GM19025 (cell line): ENCODE data around the gene AMDHD2.

Experiments
- ATAC-seq: cut with Tn5 transposase; IDR thresholded peaks from one replicate; pipeline ENCODE4 v1.9.1; 2021; ENCODE audit warnings: mild to moderate bottlenecking, low read depth, moderate library complexity; ENCODE audit not compliant: unreplicated experiment

The AMDHD2 gene

GRCh38 chr16:2482708-2483534 is 37.2 kb upstream of the AMDHD2 start:
- ATAC-seq: no peak

- no peak for ATAC-seq
Observed at GRCh38 chr16:2483939-2484897, 36.0 kb upstream of the AMDHD2 start.

GRCh38 chr16:2484898-2485508 is 35.2 kb upstream of the AMDHD2 start:
- no peak for ATAC-seq

- no peak for ATAC-seq
Observed at GRCh38 chr16:2485811-2486507, 34.2 kb upstream of the AMDHD2 start.

- peak; percentile 62 for ATAC-seq
Observed at GRCh38 chr16:2486645-2487516, 33.3 kb upstream of the AMDHD2 start.

- no peak for ATAC-seq
Observed at GRCh38 chr16:2487517-2487842, 32.7 kb upstream of the AMDHD2 start.

- no peak for ATAC-seq
Observed at GRCh38 chr16:2487903-2488531, 32.2 kb upstream of the AMDHD2 start.

- no peak for ATAC-seq
Observed at GRCh38 chr16:2489581-2489980, 30.6 kb upstream of the AMDHD2 start.

- no peak for ATAC-seq
Observed at GRCh38 chr16:2490190-2491105, 29.7 kb upstream of the AMDHD2 start.

GRCh38 chr16:2492292-2492691 is 27.9 kb upstream of the AMDHD2 start:
- no peak for ATAC-seq

- ATAC-seq: no peak
Observed at GRCh38 chr16:2493605-2494004, 26.6 kb upstream of the AMDHD2 start.

GRCh38 chr16:2494616-2495015 is 25.6 kb upstream of the AMDHD2 start:
- no peak for ATAC-seq

- no peak for ATAC-seq
Observed at GRCh38 chr16:2495041-2495440, 25.1 kb upstream of the AMDHD2 start.

- no peak for ATAC-seq
Observed at GRCh38 chr16:2496223-2497115, 23.7 kb upstream of the AMDHD2 start.

- ATAC-seq: no peak
Observed at GRCh38 chr16:2497116-2497630, 23.0 kb upstream of the AMDHD2 start.

GRCh38 chr16:2497695-2498484 is 22.3 kb upstream of the AMDHD2 start:
- no peak for ATAC-seq
